Keratinocyte (primary cell): ENCODE data around the gene GNG13. TPM values are rescaled to one million over a fixed set of nuclear protein-coding genes. Genes with fewer than 3 reads are reported as not detected.

Experiments
- DNase-seq: peaks from one replicate; pipeline ENCODE4 v3.0.0-alpha.2; 2011; ENCODE audit warnings: low read depth, missing footprints, low spot score
- FAIRE-seq: peaks from 2 replicates; lab custom pipeline; 2011; peaks lifted over from hg19 to GRCh38; lab: Jason Lieb, UNC
- H2AFZ ChIP-seq: 2 replicates; pipeline ENCODE4 v1.6.0; 2012; ENCODE audit warnings: low read length, control low read depth, inconsistent platforms; ENCODE audit not compliant: control insufficient read depth
- H3K27ac ChIP-seq: 2 replicates; pipeline ENCODE4 v1.5.1; 2011; ENCODE audit warnings: low read length; ENCODE audit not compliant: control insufficient read depth, insufficient read depth
- H3K27me3 ChIP-seq: 3 replicates; pipeline ENCODE4 v1.6.0; 2011; ENCODE audit warnings: low read length; ENCODE audit not compliant: control insufficient read depth, insufficient read depth; ENCODE audit errors: extremely low read depth
- H3K36me3 ChIP-seq, 2 experiments: 2 replicates in 1 of 2; 3 replicates in 1 of 2; pipeline ENCODE4 v1.5.1; 2011; ENCODE audit warnings: low read length in 2 of 2, mild to moderate bottlenecking in 1 of 2; ENCODE audit not compliant: control insufficient read depth in 2 of 2, insufficient read depth in 2 of 2; ENCODE audit errors: extremely low read depth in 1 of 2
- H3K4me1 ChIP-seq: 3 replicates; pipeline ENCODE4 v1.5.1; 2011; ENCODE audit warnings: low read length; ENCODE audit not compliant: control insufficient read depth, insufficient read depth; ENCODE audit errors: extremely low read depth
- H3K4me2 ChIP-seq: 3 replicates; pipeline ENCODE4 v1.6.0; 2011; ENCODE audit warnings: low read depth, low read length; ENCODE audit not compliant: control insufficient read depth, insufficient read depth; ENCODE audit errors: extremely low read depth
- H3K4me3 ChIP-seq, 3 experiments: fragments of 200-600 bp in 1 of 3; sonication (generic) in 1 of 3; 2 replicates in 2 of 3; 3 replicates in 1 of 3; pipeline ENCODE4 v1.5.1; 2011 to 2016; ENCODE audit warnings: low read length in 3 of 3, mild to moderate bottlenecking in 3 of 3, control low read depth in 2 of 3, inconsistent platforms in 1 of 3, low read depth in 1 of 3, mixed read lengths in 1 of 3, mixed run types in 1 of 3, moderate library complexity in 1 of 3; ENCODE audit not compliant: control insufficient read depth in 2 of 3, insufficient read depth in 2 of 3; ENCODE audit errors: extremely low read depth in 1 of 3
- H3K79me2 ChIP-seq: 2 replicates; pipeline ENCODE4 v1.6.0; 2012; ENCODE audit warnings: low read length; ENCODE audit not compliant: control insufficient read depth, insufficient read depth
- H3K9ac ChIP-seq: 3 replicates; pipeline ENCODE4 v1.6.0; 2011; ENCODE audit warnings: low read length; ENCODE audit not compliant: control insufficient read depth, insufficient read depth; ENCODE audit errors: extremely low read depth
- H3K9me1 ChIP-seq: 3 replicates; pipeline ENCODE4 v1.6.0; 2011; ENCODE audit warnings: low read length; ENCODE audit not compliant: control insufficient read depth, insufficient read depth; ENCODE audit errors: extremely low read depth
- H3K9me3 ChIP-seq: 2 replicates; pipeline ENCODE4 v1.5.1; 2012; ENCODE audit warnings: low read depth, low read length; ENCODE audit not compliant: control insufficient read depth
- H4K20me1 ChIP-seq: 3 replicates; pipeline ENCODE4 v1.6.0; 2011; ENCODE audit warnings: low read length; ENCODE audit not compliant: control insufficient read depth, insufficient read depth; ENCODE audit errors: extremely low read depth
- CTCF ChIP-seq, 3 experiments: IDR thresholded peaks in 1 of 3; conservative IDR thresholded peaks in 1 of 3; optimal IDR thresholded peaks in 1 of 3; 2 replicates in 2 of 3; 3 replicates in 1 of 3; pipeline versions ENCODE3 to v1.5.1; 2011; ENCODE audit warnings: low read length in 3 of 3, mild to moderate bottlenecking in 3 of 3, moderate library complexity in 2 of 3, control low read depth in 1 of 3, inconsistent platforms in 1 of 3; ENCODE audit not compliant: insufficient read depth in 2 of 3; ENCODE audit errors: extremely low read depth in 1 of 3
- EZH2 ChIP-seq: IDR thresholded peaks from one replicate; pipeline ENCODE4 v1.6.1; 2012; ENCODE audit warnings: inconsistent platforms, mild to moderate bottlenecking, low read length, moderate library complexity
- dilution Hi-C: fragments of 300-500 bp; cut with MboI; formaldehyde crosslinking; loops from one replicate; pipeline ENCODE4 v1.7.0; 2020; ENCODE audit warnings: low sequenced_read_pairs; ENCODE audit not compliant: extremely low pct_ligation_motif_present
- polyA plus RNA-seq, 5 experiments: library from polyadenylated mRNA; depleted of rRNA in 3 of 5; stranded (reverse) in 3 of 5; stranded (forward) in 1 of 5; unstranded in 1 of 5; fragments of >200 nt; gene quantifications; 1 replicate in 1 of 5; 2 replicates in 3 of 5; 3 replicates in 1 of 5; pipeline versions ENCODE4 v1.2.1 to v1.2.3, GENCODE V29; 2011 to 2012; ENCODE audit warnings: missing spikeins in 2 of 5, low read depth in 1 of 5, low replicate concordance in 1 of 5

Gene GNG13
- polyA plus RNA-seq, 1 donor (not counting 4 experiments of a cell fraction or from before 2014, with no cell fraction given), result not detected

DNA sequence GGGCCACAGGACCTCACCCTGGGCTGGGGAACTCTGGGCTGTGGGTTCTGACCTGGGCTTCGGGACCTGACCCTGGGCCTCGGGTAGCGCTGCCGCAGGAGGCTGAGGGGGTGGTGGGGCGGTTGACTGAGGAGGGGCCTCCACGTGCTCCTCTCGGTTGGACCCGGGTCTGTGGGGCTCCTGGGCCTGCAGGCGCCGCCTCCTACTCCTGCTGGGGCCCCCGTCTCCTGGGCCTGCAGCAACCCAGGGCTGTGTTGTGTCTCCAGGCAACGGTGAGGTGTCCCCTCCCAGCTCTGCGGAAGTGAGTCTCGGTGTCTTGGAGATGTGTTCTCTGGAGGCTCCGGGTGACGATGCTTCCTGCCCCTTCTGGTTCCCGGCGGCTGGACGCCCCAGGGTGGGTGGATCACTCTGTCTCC is 41.5 kb upstream of the GNG13 start:
- dilution Hi-C loops, result no loop called here
- no peak for TF ChIP-seq CTCF (optimal IDR thresholded peaks at IDR 0.05 in 1 of 3, IDR thresholded peaks at IDR 0.05 in 1 of 3, conservative IDR thresholded peaks at IDR 0.05 in 1 of 3; ENCODE audit: extremely low read depth in 1 of 3, insufficient read depth in 2 of 3, low read length in 3 of 3)
- TF ChIP-seq EZH2, result no peak
- Histone ChIP-seq H4K20me1 (no peaks in the 10 kb centered on the region), H3K27ac (no peak overlapping the region), H3K9ac (no peak overlapping the region), H3K4me1 (no peaks in the 10 kb centered on the region), H3K4me3 (no peak overlapping the region), H3K36me3 (no peaks in the 10 kb centered on the region), H3K79me2 (no peaks in the 10 kb centered on the region), H3K9me1 (no peaks in the 10 kb centered on the region), H3K27me3 (no peaks in the 10 kb centered on the region), H3K9me3 (no peaks in the 10 kb centered on the region), H3K4me2 (no peak overlapping the region), H2AFZ (no peak overlapping the region)
- DNase-seq, result no peak
- FAIRE-seq, result no peak

DNA sequence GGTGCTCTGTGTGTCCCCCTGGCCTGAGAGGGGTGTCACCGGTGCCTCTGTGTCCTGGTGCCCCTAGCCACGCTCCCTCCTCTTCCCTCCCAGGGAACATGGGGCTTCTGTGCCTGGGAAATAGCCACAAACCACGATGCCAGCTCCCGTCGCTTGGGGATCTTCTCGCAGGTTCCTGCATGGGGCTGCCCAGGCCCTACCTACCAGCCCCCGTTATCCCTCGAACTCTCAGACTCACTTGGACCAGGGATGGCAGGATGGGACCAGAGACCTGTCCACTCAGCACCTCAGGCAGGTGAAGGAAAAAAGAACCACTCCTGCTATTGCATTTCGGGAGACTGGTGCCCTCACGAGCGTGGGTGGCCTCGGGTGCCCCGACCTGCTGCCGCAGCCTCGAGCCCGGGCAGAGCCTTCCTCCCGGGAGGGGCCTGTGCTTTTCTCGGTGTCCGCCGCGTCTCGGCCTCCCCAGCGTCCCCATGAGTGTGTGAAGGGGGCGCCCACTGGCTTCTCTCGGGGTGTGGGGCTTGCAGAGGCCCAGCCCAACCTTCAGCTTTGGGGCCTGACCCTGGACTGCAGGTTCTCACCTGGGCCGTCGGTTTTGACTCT is 41.0 kb upstream of the GNG13 start:
- no peak for DNase-seq
- Histone ChIP-seq H3K79me2 (no peaks in the 10 kb centered on the region), H3K27ac (no peak overlapping the region), H3K9ac (no peak overlapping the region), H3K9me3 (no peaks in the 10 kb centered on the region), H3K27me3 (no peaks in the 10 kb centered on the region), H4K20me1 (no peaks in the 10 kb centered on the region), H3K4me1 (no peaks in the 10 kb centered on the region), H3K4me2 (no peak overlapping the region), H3K4me3 (no peak overlapping the region), H2AFZ (no peak overlapping the region), H3K9me1 (no peaks in the 10 kb centered on the region), H3K36me3 (no peaks in the 10 kb centered on the region)
- dilution Hi-C loops, result no loop called here
- TF ChIP-seq CTCF (optimal IDR thresholded peaks at IDR 0.05 in 1 of 3, IDR thresholded peaks at IDR 0.05 in 1 of 3, conservative IDR thresholded peaks at IDR 0.05 in 1 of 3; ENCODE audit: extremely low read depth in 1 of 3, insufficient read depth in 2 of 3, low read length in 3 of 3) (no peak), EZH2 (no peak)
- FAIRE-seq, result no peak
